Calu3 (cell line): Measurements from ENCODE around the gene RRM1. TPM values are rescaled to one million over a fixed set of nuclear protein-coding genes. Genes with fewer than 3 reads are reported as not detected.
A peak's percentile ranks its signal among the peaks of the same experiment; 100 is the strongest.

Experiments used
- BruUV-seq: library from RNA; stranded (reverse); fragments of 400-500 nt; replicated peaks from 2 replicates; lab custom pipeline; 2021; lab: Mats Ljungman, UMichigan
- CTCF ChIA-PET: fragments of 300-600 bp; sonication (Branson Sonifier 250); formaldehyde crosslinking; loops from one replicate; lab custom pipeline; 2022; ENCODE audit warnings: antibody characterized with exemption; lab: Charles Lee
- DNase-seq: peaks from one replicate; pipeline ENCODE4 v3.0.0; 2022
- H3K27ac Mint-ChIP-seq: one replicate; pipeline ENCODE4 v1.8.0; 2022; ENCODE audit warnings: mixed read lengths; ENCODE audit not compliant: unreplicated experiment
- H3K27me3 Mint-ChIP-seq: one replicate; pipeline ENCODE4 v1.8.0; 2022; ENCODE audit warnings: mixed read lengths; ENCODE audit not compliant: unreplicated experiment
- H3K36me3 Mint-ChIP-seq: one replicate; pipeline ENCODE4 v1.8.0; 2022; ENCODE audit warnings: mild to moderate bottlenecking, moderate library complexity, mixed read lengths; ENCODE audit not compliant: insufficient read depth, unreplicated experiment
- H3K4me1 Mint-ChIP-seq: one replicate; pipeline ENCODE4 v1.8.0; 2022; ENCODE audit warnings: mild to moderate bottlenecking, low read depth, mixed read lengths; ENCODE audit not compliant: unreplicated experiment
- H3K4me3 Mint-ChIP-seq: one replicate; pipeline ENCODE4 v1.8.0; 2022; ENCODE audit warnings: mild to moderate bottlenecking, low read depth, moderate library complexity, mixed read lengths; ENCODE audit not compliant: unreplicated experiment
- H3K9me3 Mint-ChIP-seq: one replicate; pipeline ENCODE4 v1.8.0; 2022; ENCODE audit warnings: low read depth, mixed read lengths; ENCODE audit not compliant: unreplicated experiment
- CTCF ChIP-seq: fragments of 200-600 bp; IDR thresholded peaks from one replicate; pipeline ENCODE4 v1.8.0; 2022; ENCODE audit warnings: antibody characterized with exemption; ENCODE audit not compliant: unreplicated experiment
- intact Hi-C: fragments of 100-400 bp; cut with micrococcal nuclease; formaldehyde crosslinking; loops from one replicate; pipeline ENCODE4 v1.10.0; 2022; ENCODE audit not compliant: unreplicated experiment
- total RNA-seq: library from RNA; stranded (reverse); gene quantifications from 2 replicates; pipeline ENCODE4 v1.2.3, GENCODE V29; 2022

Gene RRM1
- total RNA-seq, 1 experiment from 2014 or later = 83.2 TPM

GRCh38 chr11:4093519-4094347 is 866 bp upstream of the RRM1 start:
- H3K4me1 Mint-ChIP-seq = peaks cover 13% of the 10 kb centered on the region

GRCh38 chr11:4095509-4096230 is 1.1 kb downstream of the RRM1 start:
- TF ChIP-seq CTCF = no peak
- peak overlapping the region; percentile 94 for H3K4me3 Mint-ChIP-seq
- CTCF ChIA-PET = no interaction called here
- peaks cover 34% of the 10 kb centered on the region for H3K36me3 Mint-ChIP-seq
- no peaks in the 10 kb centered on the region for H3K27me3 Mint-ChIP-seq
- DNase-seq = no peak
- TSS peak; percentile 62 for BruUV-seq
- H3K27ac Mint-ChIP-seq = peak overlapping the region; percentile 91
- intact Hi-C loops = no loop called here
- H3K4me1 Mint-ChIP-seq = peaks cover 13% of the 10 kb centered on the region
- H3K9me3 Mint-ChIP-seq = no peaks in the 10 kb centered on the region

More at GRCh38 chr11:4093519-4094347, 866 bp upstream of the RRM1 start:
- H3K27ac Mint-ChIP-seq = peak overlapping the region; percentile 91
- no peak for DNase-seq
- no peak for TF ChIP-seq CTCF
- TSS peak; percentile 89 for BruUV-seq
- peaks cover 33% of the 10 kb centered on the region for H3K36me3 Mint-ChIP-seq
- H3K4me3 Mint-ChIP-seq = peak overlapping the region; percentile 94
- intact Hi-C loops = no loop called here
- H3K27me3 Mint-ChIP-seq = no peaks in the 10 kb centered on the region
- CTCF ChIA-PET = interaction anchor here (1.0 kb wide), 1 partner anchor 238 kb away, joined by 3 read pairs; the partner anchor contains the start of gene STIM1
- no peaks in the 10 kb centered on the region for H3K9me3 Mint-ChIP-seq

GRCh38 chr11:4098026-4098621 is 3.5 kb downstream of the RRM1 start:
- H3K4me3 Mint-ChIP-seq = no peak overlapping the region
- no peak for DNase-seq
- H3K27me3 Mint-ChIP-seq = no peaks in the 10 kb centered on the region
- CTCF ChIA-PET = no interaction called here
- intact Hi-C loops = no loop called here
- H3K36me3 Mint-ChIP-seq = peaks cover 34% of the 10 kb centered on the region
- TF ChIP-seq CTCF = no peak
- peaks cover 13% of the 10 kb centered on the region for H3K4me1 Mint-ChIP-seq
- no TSS peak for BruUV-seq
- H3K9me3 Mint-ChIP-seq = no peaks in the 10 kb centered on the region
- H3K27ac Mint-ChIP-seq = no peak overlapping the region

GRCh38 chr11:4102711-4103110 is 8.1 kb downstream of the RRM1 start:
- H3K4me3 Mint-ChIP-seq = no peak overlapping the region
- no peak for TF ChIP-seq CTCF
- H3K9me3 Mint-ChIP-seq = no peaks in the 10 kb centered on the region
- peaks cover 10% of the 10 kb centered on the region for H3K36me3 Mint-ChIP-seq
- CTCF ChIA-PET = interaction anchor here (0.6 kb wide), 1 partner anchor 333 kb away, joined by 4 read pairs; no protein-coding TSS in a partner anchor
- no TSS peak for BruUV-seq
- H3K27me3 Mint-ChIP-seq = no peaks in the 10 kb centered on the region
- H3K4me1 Mint-ChIP-seq = no peaks in the 10 kb centered on the region
- H3K27ac Mint-ChIP-seq = no peak overlapping the region
- intact Hi-C loops = no loop called here
- no peak for DNase-seq
